Measurements from ENCODE around the gene MBD4. TPM values are rescaled to one million over a fixed set of nuclear protein-coding genes. Genes with fewer than 3 reads are reported as not detected.
"Not testable (repeated sequence)": the region's sequence is repeated elsewhere in the genome, so short reads cannot be mapped to it uniquely, and the experiment has no call there.

The MBD4 gene
- total RNA-seq, 4 donors from 2014 or later: 15.0 to 34.4 (median 30.4) TPM

- H3K36me3 ChIP-seq: no peaks in the 10 kb centered on the region
- intact Hi-C loops (cut with DNase I; ENCODE audit: low total_unique reads): no loop called here
- TF ChIP-seq POLR2AphosphoS5 (IDR thresholded peaks at IDR 0.05): no peak
- TF ChIP-seq CTCF (IDR thresholded peaks at IDR 0.05): no peak
- TF ChIP-seq EP300 (IDR thresholded peaks at IDR 0.05; ENCODE audit: low read depth): no peak
- TF ChIP-seq POLR2A (IDR thresholded peaks at IDR 0.05): no peak
- H3K4me3 ChIP-seq: no peak overlapping the region
- peaks cover 0 to 7% (median 2%) of the 10 kb centered on the region in 4 donors for H3K4me1 ChIP-seq
- H3K27ac ChIP-seq: no peak overlapping the region
- H3K9me3 ChIP-seq: no peaks in the 10 kb centered on the region
- in situ Hi-C loops (cut with MboI; ENCODE audit: low pct_ligation_motif_present in 1 of 4, low pct_unique_long_range_greater_than_20kb in 1 of 4, low sequenced_read_pairs in 3 of 4): no loop called here
- no peaks in the 10 kb centered on the region for H3K27me3 ChIP-seq
- 80 to 85% methylated on average over 1 to 3 of the region's 3 CpGs for WGBS, 2 donors (ENCODE audit: low coverage in 1 of 2)
- no peak for DNase-seq
These were observed 24.4 kb downstream of the MBD4 start for GRCh38 chr3:129415378-129415777.

GRCh38 chr3:129413687-129414506 lies 25.9 kb downstream of the MBD4 start:
- no peak for DNase-seq
- Histone ChIP-seq H3K36me3 (no peaks in the 10 kb centered on the region), H3K4me3 (no peak overlapping the region), H3K27ac (no peak overlapping the region), H3K27me3 (no peaks in the 10 kb centered on the region), H3K4me1 (peaks cover 0 to 7% (median 2%) of the 10 kb centered on the region in 4 donors), H3K9me3 (no peaks in the 10 kb centered on the region)
- no peak for TF ChIP-seq EP300 (IDR thresholded peaks at IDR 0.05; ENCODE audit: low read depth)
- TF ChIP-seq POLR2AphosphoS5 (IDR thresholded peaks at IDR 0.05): no peak
- no peak for TF ChIP-seq POLR2A (IDR thresholded peaks at IDR 0.05)
- TF ChIP-seq CTCF (IDR thresholded peaks at IDR 0.05): no peak
- intact Hi-C loops (cut with DNase I; ENCODE audit: low total_unique reads) (no loop called here), in situ Hi-C loops (cut with MboI; ENCODE audit: low pct_ligation_motif_present in 1 of 4, low pct_unique_long_range_greater_than_20kb in 1 of 4, low sequenced_read_pairs in 3 of 4) (no loop called here)
- WGBS, 2 donors (ENCODE audit: low coverage in 1 of 2): 50 to 52% methylated on average over 2 to 4 of the region's 4 CpGs

DNA sequence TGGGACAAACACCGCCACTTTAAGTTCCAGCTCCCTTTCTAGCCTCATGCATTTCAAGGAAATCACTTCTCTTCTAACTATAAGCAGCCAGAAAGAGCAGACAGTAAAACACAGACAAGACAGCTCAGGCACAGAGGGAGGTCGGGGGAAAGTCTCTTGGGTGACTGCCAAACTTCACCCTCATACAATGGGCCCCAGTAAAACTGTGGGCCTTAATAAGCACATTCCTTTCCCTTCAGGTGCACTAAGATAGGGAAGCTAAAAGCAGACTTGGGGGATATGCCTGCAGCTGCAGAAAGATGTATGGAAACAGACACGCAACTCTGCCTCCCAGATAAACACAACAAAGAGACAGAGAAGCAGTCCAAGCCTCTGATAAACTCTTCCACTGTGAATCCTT lies 26.5 kb downstream of the MBD4 start:
- H3K4me1 ChIP-seq; DNase-seq; in situ Hi-C loops (cut with MboI; ENCODE audit: low pct_ligation_motif_present in 1 of 4, low pct_unique_long_range_greater_than_20kb in 1 of 4, low sequenced_read_pairs in 3 of 4); H3K27me3 ChIP-seq; H3K4me3 ChIP-seq; H3K36me3 ChIP-seq; H3K27ac ChIP-seq; H3K9me3 ChIP-seq; intact Hi-C loops (cut with DNase I; ENCODE audit: low total_unique reads): not testable (repeated sequence)
- WGBS, 2 donors (ENCODE audit: low coverage in 1 of 2): 38 to 83% methylated on average over 1 to 3 of the region's 3 CpGs

GRCh38 chr3:129412542-129413198 lies 27.1 kb downstream of the MBD4 start:
- no peak for DNase-seq
- WGBS, 2 donors (ENCODE audit: low coverage in 1 of 2): 72 to 78% methylated on average over 4 to 6 of the region's 6 CpGs
- Histone ChIP-seq H3K9me3 (no peaks in the 10 kb centered on the region), H3K36me3 (no peaks in the 10 kb centered on the region), H3K27ac (no peak overlapping the region), H3K4me1 (peaks cover 0 to 7% (median 2%) of the 10 kb centered on the region in 4 donors), H3K27me3 (no peaks in the 10 kb centered on the region), H3K4me3 (no peak overlapping the region)
- intact Hi-C loops (cut with DNase I; ENCODE audit: low total_unique reads): no loop called here
- TF ChIP-seq EP300 (IDR thresholded peaks at IDR 0.05; ENCODE audit: low read depth): no peak
- TF ChIP-seq POLR2A (IDR thresholded peaks at IDR 0.05): no peak
- no peak for TF ChIP-seq CTCF (IDR thresholded peaks at IDR 0.05)
- TF ChIP-seq POLR2AphosphoS5 (IDR thresholded peaks at IDR 0.05): no peak
- in situ Hi-C loops (cut with MboI; ENCODE audit: low pct_ligation_motif_present in 1 of 4, low pct_unique_long_range_greater_than_20kb in 1 of 4, low sequenced_read_pairs in 3 of 4): no loop called here
